Erythroblast (primary cell): Measurements from ENCODE around the gene RPUSD1.

Source experiments
- GATA1 ChIP-seq: IDR thresholded peaks from 2 replicates; pipeline ENCODE4 v1.6.1; 2011; ENCODE audit warnings: low read depth, mild to moderate bottlenecking, control low read depth, low read length, moderate library complexity
- POLR2A ChIP-seq: IDR thresholded peaks from 2 replicates; pipeline ENCODE4 v1.6.1; 2011; ENCODE audit warnings: mild to moderate bottlenecking, low read length

DNA sequence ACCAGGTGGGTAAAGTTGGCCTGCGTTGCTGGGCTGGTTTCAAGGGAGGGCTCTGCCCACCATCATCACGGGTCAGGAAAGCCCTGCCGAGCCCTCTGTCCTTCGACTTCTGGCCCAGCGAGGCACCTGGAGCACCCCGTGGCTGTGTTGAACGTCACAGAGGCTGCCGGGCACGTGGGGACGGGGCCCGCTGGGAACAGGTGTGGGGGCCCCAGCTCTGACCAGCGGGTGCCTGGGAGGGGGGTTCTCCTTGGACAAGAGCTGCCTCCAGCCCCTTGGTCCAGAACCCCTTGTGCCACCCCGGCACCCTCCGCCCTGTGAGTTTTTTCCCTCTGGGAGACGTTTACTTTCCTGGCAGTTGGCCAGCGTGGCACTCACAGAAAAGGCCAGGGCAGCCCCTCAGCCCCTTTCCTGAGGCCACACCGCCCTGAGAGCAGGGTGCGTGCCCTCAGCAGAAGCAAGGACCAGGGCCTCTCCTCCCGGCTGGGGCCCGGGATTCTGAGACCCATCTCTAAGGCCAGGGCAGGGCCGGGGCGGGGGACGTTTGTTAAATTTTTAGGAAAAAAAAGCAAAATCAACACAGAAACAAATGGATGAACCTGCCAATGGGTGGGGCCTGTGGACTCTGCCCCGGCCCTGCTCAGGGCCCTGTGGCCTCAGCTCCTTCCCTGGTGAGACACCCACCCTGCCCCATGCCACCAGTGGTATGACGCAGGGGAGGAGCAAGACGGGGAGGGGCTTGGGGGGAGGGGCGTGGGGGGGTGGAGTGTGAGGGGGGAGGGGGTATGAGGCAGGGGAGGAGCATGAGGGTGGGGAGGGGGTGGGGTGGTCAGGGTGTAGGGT, 43.6 kb upstream of the RPUSD1 start:
- TF ChIP-seq POLR2A: no peak
- TF ChIP-seq GATA1: no peak
